Measurements from ENCODE around the gene DCUN1D1.

DNA sequence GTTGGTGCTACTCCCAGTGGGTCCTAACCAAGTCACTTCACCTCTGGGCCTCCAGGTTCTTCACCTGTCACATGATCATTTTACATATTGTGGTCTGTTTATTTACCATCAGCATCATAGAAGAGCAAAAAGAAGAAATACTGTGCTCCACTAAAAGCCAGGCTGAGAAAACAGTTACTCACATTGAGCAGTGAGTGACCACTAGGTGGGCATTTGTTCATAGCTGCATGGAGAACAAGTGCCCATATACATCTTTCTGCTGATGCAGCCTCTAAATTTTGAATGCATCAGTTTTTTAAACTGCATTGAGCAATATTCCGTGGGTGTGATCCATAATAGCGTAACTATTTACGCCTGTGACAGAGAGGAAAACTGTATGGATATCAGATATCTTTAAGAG, 76.2 kb downstream of the DCUN1D1 start:
- TF ChIP-seq, protein P1, sequence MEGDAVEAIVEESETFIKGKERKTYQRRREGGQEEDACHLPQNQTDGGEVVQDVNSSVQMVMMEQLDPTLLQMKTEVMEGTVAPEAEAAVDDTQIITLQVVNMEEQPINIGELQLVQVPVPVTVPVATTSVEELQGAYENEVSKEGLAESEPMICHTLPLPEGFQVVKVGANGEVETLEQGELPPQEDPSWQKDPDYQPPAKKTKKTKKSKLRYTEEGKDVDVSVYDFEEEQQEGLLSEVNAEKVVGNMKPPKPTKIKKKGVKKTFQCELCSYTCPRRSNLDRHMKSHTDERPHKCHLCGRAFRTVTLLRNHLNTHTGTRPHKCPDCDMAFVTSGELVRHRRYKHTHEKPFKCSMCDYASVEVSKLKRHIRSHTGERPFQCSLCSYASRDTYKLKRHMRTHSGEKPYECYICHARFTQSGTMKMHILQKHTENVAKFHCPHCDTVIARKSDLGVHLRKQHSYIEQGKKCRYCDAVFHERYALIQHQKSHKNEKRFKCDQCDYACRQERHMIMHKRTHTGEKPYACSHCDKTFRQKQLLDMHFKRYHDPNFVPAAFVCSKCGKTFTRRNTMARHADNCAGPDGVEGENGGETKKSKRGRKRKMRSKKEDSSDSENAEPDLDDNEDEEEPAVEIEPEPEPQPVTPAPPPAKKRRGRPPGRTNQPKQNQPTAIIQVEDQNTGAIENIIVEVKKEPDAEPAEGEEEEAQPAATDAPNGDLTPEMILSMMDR (conservative IDR thresholded peaks at IDR 0.05; ENCODE audit: low read depth, low read length) = no peak
- TF ChIP-seq EZH2 (IDR thresholded peaks at IDR 0.05; ENCODE audit: borderline replicate concordance, low read depth, low read length, poor library complexity, severe bottlenecking) = no peak

Data from A673 (cell line).